Epidermal melanocyte (primary cell): Measurements from ENCODE around the gene MYO5B.

ENCODE experiments used
- DNase-seq: peaks from one replicate; pipeline ENCODE4 v3.0.0; 2011; ENCODE audit warnings: low spot score; ENCODE audit not compliant: insufficient read length

Gene MYO5B

GRCh38 chr18:50189160-50189559, 5.8 kb downstream of the MYO5B start:
- no peak for DNase-seq

- DNase-seq, result no peak
These were observed 6.3 kb downstream of the MYO5B start for GRCh38 chr18:50188652-50189051.

- no peak for DNase-seq
These were observed 7.3 kb downstream of the MYO5B start for GRCh38 chr18:50187659-50188058.

GRCh38 chr18:50186385-50186784, 8.6 kb downstream of the MYO5B start:
- no peak for DNase-seq

- DNase-seq, result no peak
These were observed 11.4 kb downstream of the MYO5B start for GRCh38 chr18:50183556-50183955.

GRCh38 chr18:50182511-50182910, 12.4 kb downstream of the MYO5B start:
- DNase-seq, result no peak

- DNase-seq, result no peak
These were observed 13.4 kb downstream of the MYO5B start for GRCh38 chr18:50181590-50181989.

- no peak for DNase-seq
These were observed 15.5 kb downstream of the MYO5B start for GRCh38 chr18:50179465-50179864.

- DNase-seq, result no peak
These were observed 17.5 kb downstream of the MYO5B start for GRCh38 chr18:50177294-50177992.

GRCh38 chr18:50172367-50172766, 22.6 kb downstream of the MYO5B start:
- DNase-seq, result no peak

GRCh38 chr18:50171406-50171805, 23.5 kb downstream of the MYO5B start:
- no peak for DNase-seq

- no peak for DNase-seq
These were observed 24.9 kb downstream of the MYO5B start for GRCh38 chr18:50170004-50170403.

- no peak for DNase-seq
These were observed 25.8 kb downstream of the MYO5B start for GRCh38 chr18:50169149-50169548.

GRCh38 chr18:50167966-50168365, 27.0 kb downstream of the MYO5B start:
- DNase-seq, result no peak

- DNase-seq, result no peak
These were observed 28.0 kb downstream of the MYO5B start for GRCh38 chr18:50166901-50167300.

- no peak for DNase-seq
These were observed 31.4 kb downstream of the MYO5B start for GRCh38 chr18:50163505-50163904.

GRCh38 chr18:50162486-50163304, 32.3 kb downstream of the MYO5B start:
- no peak for DNase-seq

GRCh38 chr18:50161597-50162205, 33.2 kb downstream of the MYO5B start:
- no peak for DNase-seq

GRCh38 chr18:50159654-50160046, 35.3 kb downstream of the MYO5B start:
- DNase-seq, result no peak

GRCh38 chr18:50158866-50159653, 35.9 kb downstream of the MYO5B start:
- DNase-seq, result no peak

GRCh38 chr18:50155406-50155805, 39.5 kb downstream of the MYO5B start:
- no peak for DNase-seq

- no peak for DNase-seq
These were observed 40.5 kb downstream of the MYO5B start for GRCh38 chr18:50154420-50154819.
